Measurements from ENCODE around the gene CYB561.
"Not testable (repeated sequence)": the region's sequence is repeated elsewhere in the genome, so short reads cannot be mapped to it uniquely, and the experiment has no call there.

Gene CYB561

DNA sequence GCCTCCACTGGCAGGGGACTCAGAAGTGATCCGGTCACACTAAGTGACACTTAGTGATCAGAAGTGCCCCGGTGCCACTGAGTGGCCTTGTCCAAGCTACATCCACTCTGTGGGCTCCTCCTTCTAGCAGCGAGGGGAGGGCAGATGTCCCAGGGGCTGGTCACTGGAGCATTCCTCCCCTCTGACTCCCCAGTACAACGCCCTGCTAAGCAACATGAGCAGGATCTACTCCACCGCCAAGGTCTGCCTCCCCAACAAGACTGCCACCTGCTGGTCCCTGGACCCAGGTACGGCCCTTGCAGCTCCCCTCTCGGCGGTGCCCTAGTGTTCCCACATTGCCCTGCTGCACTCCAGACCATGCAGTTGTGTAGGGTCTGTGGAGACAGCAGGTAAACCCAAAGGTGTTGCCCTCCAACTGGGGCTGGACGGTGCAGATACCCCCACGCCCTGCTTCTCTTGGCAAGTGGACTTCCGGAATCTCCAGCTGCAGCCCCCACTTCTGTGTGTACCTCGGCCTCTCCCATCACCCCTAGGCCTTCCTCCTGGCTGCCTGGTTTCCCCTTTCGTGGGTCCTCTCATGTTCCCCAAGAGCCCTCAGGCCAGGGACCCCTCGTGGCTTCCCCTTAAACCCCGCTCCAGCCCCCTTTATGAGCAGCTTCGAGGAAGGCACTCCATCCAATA, 32.8 kb upstream of the CYB561 start:
- peak; percentile 4 to 53 (median 46) for DNase-seq

DNA sequence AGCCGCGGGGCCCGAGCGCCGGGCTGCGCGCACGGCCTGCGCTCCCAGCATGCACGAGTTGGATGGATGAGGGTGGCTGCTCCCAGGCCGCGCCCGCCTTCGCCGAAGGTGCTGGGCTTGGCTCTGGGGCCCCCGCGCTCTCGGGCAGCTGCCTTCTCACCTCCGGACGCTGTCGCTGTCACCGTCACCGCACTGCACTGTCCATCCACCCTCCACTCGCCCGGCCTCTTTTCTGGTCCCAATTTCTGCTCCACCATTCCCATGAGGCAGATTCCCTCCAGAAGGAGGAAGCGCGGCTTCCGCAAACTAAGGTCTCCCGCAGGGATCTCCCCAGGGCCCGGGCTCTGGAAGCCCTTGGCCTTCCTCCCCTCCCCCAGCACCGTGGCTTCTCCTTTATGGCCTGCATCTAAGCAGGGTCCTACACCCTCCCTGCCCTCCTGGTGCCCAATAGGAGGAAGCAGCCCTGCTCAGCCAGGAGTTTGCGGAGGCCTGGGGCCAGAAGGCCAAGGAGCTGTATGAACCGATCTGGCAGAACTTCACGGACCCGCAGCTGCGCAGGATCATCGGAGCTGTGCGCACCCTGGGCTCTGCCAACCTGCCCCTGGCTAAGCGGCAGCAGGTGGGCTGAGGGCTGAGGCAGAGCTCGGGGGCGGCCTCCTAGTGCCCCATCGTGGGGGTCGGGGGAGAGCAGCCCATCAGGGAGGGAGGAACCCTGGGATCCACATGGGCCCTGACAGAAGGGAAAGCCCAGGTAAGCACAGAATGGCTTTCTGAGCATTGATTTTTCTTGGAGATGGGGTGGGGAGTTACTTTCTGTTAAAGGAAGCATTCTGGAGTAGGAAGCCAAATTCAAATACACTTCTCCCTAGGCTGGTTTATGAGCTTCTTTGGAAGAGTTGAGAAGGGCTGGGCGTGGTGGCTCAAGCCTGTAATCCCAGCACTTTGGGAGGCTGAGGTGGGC, 31.7 kb upstream of the CYB561 start:
- peak; percentile 60 to 83 (median 80) for DNase-seq

DNA sequence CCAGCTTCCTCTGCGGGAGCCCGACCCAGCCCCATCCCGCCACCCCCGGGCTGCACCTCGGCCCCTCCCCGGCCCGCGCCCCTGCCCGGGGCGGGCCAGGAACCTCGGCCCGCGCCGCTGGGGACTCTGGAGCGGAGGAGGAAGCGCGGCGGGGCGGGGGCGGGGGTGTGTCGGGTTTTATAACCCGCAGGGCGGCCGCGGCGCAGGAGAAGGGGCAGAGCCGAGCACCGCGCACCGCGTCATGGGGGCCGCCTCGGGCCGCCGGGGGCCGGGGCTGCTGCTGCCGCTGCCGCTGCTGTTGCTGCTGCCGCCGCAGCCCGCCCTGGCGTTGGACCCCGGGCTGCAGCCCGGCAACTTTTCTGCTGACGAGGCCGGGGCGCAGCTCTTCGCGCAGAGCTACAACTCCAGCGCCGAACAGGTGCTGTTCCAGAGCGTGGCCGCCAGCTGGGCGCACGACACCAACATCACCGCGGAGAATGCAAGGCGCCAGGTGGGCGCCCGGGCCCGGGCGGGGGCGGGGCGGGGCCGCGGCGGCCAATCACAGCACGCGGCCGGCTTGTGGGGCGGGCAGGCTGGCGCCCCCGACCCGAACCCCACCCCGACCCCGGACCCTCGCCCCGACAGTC, 30.9 kb upstream of the CYB561 start, which contains the start of gene ACE:
TSS of gene ACE (plus strand) at position 208 of the 626 bp plus-strand sequence. CDS start at position 242, 34 bp downstream.
- peak; percentile 67 to 93 (median 84) for DNase-seq

DNA sequence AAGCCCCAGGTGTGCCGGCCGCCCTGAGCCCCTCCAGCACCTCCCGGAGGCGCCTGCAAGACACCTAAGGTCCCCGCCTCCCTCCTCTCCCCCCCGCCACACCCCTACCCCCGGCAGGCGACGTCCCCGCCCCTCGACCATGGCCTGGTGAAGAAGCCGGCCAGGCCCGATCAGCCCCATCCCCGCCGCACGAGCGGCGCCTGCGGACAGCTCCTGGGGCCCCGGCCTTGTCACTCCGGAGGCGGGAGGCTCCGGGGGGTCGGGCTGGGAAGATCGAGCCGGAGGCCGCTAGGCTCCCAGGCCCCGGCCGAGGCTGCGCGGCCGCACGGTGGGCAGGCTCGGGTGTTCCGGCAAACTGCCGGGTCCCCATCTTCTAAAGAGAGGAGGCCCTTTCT, 30.4 kb upstream of the CYB561 start:
- peak; percentile 44 to 86 (median 80) for DNase-seq

DNA sequence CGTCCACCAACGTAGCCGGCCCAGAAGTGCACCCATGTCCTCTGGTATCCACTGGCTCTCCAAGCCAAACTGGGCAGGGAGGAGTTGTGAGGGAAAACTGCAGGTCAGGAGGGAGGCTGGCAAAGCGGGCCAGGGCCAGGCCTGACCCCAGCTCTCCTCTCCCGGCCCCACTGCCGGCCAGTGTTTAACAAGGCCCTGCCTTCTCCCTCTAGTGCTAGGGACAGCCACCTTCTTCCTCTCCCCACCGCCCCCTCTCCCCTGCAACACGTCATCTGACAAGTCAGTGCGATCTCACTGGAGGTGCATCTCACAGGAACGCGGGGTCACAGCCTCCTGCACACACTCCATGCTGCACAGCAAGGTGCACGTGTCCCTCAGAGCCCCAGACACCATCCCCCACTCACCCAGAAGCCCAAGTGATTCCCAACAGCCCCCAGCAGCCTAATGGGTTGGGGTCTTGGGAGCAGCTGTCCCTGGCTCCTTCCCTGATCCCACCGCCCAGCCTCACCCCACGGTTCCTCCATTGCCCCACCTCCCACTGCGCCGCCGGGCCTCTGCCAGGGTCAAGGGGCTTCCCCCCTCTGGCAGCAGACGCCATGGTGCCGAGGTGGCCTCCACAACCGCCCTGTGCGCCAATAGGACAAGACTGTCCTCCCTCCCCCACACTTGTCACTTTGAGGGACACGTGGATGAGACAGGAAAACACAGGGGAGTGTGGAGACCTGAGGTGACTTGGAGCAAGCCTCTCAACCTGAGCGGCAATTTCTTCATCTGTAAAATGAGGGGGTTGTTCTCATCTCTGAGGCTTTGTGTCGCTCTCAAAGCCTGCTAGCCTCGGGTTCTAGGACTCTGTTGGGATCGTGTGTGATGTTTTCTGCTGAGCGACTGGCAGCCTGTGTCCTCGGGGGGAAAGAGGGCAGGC, 29.6 kb upstream of the CYB561 start:
- DNase-seq, result peak in 1 of 3 experiments; percentile 77

DNA sequence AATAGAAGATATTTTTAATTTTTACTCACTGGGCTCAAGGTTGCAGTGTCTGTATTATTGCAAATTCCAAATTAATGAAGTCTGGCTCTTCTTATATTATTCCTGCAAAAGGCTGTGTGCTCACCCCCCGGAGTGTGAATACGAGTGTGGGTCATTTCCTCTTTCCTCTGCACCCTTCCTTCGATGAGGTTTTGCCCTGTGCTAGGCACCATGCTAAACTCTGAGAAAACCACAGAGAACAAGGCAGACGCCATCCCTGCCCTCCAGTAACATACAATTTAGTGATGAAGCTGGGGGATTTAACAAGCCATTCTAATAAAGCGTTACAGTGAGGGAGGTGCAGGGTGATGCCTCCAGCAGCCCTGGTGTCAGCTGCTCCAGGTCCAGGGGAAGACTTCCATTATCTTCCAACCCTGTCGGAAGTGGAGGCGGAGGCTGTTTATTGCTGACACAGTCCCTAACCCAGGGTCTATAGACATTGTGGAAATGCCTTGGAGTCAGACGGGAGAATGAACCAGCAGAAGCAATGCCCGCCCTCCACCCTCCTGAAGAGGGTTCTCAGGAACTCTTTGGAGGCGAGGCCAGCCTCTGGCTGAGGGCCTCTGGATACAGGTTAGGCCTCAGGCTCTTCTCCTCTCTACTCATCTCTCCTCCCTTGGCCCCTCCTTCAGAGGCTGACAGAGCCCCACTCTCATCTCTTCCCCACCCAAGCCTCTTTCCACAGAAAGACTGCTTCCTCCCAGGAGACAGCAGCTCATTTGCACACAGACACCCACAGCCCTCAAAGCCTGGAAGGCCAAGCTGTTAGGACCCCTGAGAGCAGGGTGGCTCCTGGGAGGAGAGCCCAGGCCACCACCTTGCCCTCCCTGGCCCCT, 28.7 kb upstream of the CYB561 start:
- peak in 1 of 3 experiments; percentile 8 for DNase-seq

DNA sequence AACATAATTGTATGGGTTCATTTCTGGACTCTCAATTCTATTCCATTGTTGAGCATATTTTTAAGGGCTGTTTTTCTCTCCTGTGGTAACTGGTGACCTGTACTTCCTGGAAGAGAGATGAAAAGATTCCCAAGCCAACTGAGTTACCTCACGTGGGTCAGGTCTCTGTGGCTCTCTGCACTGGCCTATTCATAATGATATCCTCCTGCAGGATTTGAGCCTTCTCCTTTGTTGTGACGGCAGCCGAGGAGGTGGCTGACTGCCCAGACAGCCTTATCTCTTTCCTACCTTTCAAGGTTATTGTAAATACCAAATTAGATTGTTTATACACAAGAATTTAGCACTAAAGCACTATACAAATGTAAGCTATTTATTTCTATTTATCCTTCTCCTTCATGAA, 28.1 kb upstream of the CYB561 start:
- no peak for DNase-seq

DNA sequence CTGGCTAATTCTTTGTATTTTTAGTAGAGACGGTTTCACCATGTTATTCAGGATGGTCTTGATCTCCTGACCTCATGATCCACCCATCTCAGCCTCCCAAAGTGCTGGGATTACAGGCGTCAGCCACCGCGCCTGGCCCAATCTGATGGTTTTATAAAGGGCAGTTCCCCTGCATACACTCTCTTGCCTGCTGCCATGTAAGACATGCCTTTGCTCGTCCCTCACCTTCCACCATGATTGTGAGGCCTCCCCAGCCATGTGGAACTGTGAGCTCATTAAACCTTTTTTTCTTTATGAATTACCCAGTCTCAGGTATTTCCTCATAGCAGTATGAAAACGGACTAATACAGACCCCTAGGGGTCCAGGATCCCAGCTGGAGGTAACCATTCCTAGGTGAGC, 22.0 kb upstream of the CYB561 start:
- not testable (repeated sequence) for DNase-seq

DNA sequence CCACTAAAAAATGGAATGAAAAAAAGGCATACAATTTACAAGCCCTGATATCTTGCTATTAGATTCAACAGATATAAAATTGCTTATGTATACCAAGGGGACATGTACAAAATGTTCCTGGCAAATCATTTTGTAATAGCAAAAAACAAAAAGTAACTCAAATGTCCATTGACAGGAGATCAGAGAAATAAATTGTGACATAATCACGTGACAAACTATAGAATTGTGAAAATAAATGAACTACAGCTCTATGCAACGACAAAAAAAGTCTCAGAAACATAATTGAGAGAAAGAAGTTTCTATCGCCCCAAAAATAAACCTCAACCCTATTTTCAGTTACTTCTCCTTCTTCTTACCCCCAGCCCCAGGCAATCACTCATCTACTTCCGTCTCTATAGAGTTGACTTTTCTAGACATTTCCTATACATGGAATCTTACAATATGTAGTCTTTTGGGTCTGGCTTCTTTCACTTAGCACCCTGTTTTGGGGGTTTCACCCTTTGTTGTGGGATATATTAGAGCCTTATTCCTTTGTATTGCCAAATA, 18.7 kb upstream of the CYB561 start:
- DNase-seq, result no peak

DNA sequence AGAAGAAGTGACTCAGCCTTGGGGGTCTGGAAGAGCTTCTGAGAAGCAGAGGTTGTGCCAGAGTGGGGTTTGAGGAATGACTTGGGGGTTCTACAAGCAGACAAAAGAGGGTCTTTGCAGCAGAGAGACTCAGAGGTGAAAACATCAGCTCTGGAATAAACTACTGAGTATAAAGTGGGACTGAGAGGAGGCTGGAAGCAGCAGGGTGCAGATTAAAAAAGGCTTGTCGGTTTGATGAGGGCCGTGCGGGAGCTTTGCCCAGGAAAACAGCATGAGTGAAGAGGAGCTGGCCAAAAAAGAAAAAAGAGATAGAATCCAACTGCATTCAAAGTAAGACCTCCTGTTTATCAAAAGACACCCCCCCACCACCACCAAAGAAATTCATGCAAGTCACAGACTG, 17.7 kb upstream of the CYB561 start:
- no peak for DNase-seq

DNA sequence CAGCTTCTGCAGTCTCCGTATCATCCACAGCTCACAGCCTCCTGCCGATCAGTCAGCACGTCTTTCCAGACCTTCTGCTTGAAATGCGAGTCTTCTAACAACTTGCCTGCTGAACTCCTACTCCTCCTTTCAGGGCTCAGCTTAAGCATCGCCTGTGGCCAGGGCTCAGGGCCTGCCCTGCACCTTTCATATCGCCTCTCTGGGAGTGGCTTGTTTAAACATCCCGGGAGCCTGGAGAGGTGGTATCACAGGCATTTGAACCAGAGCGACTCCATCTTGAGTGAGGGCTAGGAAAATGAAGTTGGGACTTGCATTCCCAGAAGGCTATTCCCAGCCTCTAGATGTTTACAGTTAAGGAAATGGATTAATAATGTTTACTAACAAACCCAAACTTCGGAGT, 13.9 kb upstream of the CYB561 start:
- no peak for DNase-seq

DNA sequence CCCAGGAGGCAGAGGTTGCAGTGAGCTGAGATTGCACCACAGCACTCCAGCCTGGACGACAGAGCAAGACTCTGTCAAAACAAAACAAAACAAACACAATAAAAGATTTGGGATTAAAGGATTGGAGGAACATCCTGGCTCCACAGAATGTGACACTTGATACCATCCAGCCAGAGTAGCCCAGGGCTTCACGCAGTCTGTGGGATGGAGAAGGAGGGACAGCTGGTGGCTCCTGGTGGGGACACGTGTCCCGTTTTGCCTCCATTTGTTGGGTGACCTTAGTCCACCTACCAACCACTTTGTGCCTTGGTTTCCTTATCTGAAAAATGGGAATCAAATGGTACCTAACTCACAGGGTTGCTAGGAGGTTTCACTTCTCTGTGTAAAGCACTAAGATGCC, 12.4 kb upstream of the CYB561 start:
- no peak for DNase-seq

DNA sequence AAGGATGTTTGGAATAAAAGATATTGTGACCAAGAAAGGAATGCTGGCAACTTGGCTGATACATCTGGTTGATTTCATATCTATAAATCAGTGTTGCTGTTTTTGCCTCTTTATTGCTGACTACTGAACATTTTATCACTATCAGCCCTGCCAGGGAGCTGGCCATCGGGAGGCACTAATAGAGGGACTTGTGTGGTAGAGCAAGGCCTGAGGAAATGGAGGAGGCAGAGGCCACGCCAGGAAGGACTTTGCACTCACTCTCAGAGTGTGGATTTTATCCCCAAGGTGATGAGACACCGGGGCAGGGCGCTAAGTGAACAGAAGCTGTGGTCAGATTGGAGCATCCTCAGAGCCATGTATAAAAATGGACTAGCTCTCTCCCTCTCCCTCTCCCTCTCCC, 9.3 kb upstream of the CYB561 start:
- DNase-seq, result no peak

DNA sequence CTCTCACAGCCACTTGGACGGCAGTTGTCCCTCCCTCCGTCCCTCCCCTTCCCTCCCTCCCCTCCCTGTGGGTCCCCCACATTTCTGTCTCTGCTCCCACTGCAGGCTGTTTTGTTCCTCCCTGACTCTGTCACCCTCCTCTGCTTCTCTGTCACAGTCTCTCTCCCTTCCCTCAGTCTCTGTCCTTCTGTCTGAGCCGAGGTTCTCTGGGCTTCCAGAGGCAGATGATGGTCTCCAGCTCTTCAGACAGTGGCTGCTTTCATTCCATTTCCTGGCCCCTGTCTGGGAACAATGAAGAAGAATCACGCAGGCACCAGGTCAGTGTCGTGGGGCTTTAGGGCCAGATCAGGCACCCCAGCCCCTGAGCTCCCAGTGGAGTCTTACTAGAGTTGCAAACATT, 8.8 kb upstream of the CYB561 start:
- no peak for DNase-seq

DNA sequence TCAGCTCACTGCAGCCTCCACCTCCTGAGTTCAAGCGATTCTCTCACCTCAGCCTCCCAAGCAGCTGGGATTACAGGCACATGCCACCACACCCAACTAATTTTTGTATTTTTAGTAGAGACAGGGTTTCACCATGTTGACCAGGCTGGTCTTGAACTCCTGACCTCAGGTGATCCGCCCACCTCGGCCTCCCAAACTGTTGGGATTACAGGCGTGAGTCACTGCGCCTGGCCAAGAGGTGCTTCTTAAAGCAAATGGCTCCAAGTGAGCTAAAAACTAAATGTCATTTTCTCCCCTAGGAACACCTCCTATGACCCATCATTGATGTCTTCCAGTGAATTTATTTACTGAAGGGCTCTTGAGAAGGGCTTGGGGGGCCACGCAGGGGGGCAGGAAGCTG, 8.3 kb upstream of the CYB561 start:
- not testable (repeated sequence) for DNase-seq

DNA sequence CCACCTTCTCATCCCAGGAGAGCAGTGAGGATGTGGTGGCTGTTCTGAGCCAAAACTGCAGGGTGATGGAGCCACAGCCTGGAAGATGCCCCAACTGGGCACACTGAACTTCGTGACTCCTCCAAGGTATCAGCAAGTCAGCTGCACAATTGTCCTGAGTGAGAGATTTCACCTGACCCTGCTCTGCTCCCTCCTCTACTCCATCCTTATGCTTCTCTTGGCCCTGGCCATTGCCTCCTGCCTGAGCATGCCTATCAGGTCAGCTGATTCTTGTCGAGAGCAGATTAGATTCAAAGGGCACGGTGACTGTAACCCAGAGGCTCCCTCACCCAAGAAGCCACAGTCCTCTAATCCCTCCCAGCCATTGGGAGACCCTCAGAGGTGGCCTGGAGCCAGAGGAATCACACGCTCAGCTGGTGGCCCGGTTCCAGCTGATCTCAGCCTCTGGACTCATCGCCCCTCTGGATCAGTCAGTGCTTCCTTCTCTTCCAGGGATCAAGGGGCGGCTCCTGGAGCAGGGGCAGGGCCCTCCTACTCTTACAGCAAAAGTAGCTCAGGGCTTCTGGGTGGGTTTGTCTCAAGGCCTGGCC, 7.0 kb upstream of the CYB561 start:
- DNase-seq, result no peak

DNA sequence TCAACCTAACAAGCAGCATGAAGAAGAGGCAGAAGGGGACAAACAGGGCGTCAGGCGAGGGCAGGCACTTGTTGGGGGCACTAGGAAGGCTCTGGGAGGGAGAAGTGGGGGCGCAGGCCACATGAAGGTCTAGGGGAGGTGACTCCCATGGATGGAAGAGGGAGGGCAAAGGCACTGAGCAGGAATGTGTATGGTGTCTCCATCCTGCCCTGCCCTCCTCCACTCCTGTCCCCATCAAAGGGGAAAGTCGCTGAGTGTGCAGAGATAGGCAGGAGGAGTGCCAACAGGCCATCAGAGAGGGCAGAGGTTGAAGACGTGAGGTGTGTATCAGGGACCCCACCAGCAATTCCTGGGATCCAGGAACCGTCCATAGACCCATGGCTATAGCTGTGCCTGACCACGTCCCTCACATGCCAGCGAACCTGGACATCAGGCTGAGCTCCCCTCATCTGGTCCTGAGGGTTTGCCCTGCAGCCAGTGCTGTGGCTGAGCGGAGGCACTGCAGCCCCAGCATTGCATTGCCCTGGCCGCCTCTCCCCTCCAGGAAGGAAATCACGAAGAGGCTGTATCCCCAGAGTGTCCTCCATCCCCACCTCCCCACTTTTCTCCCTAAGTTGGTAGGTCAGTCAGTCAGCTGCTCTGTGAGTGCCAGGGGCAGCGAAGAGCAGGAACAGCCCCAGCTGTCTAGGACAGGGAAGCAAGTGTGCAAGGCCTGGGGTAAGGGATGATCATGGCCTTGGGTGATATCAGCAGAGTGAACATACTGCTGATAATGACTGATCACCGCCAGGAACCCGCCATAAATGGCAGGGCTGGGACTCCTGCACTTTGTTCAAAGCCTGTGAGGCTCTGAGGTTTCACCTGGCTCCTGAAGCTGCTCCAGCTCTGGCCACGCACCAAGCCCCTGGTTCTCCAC, 6.2 kb upstream of the CYB561 start:
- DNase-seq, result no peak

DNA sequence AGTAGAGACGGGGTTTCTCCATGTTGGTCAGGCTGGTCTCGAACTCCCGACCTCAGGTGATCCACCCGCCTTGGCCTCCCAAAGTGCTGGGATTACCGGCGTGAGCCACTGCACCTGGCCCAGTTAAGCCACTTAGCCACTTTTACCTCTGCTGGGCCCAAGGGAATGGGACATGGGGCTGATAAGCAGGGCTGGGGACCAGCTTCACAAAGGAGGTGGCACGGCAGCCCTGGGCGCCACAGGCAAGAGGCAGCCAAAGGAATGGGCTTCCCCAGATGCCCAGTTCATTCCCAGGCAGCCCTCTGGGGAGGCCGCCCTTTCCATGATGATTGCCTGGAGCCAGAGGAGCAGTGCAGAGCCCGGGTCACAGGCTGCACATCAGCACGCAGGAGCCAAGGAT, 5.0 kb upstream of the CYB561 start:
- DNase-seq, result no peak

DNA sequence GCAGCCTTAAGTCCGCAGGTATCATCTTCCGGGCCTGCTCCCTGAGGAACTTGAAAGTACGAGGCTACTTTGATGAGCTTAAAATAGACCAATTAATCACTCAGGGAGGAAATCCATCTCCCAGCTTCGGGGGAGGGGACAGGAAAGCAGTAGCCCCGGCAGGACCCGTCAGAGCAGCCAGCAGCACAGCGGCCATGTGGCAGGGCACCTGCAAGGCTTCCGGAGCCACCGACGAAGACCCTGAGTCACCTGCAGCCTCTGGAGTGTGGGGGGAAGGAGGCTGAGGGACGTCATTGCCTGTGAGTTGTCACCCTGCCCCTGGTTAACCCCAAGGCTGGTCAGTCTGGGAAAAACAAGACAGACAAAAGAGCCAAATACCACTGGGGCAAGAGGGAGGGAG, 4.4 kb upstream of the CYB561 start:
- peak in 2 of 3 experiments; percentile 15 to 30 for DNase-seq

DNA sequence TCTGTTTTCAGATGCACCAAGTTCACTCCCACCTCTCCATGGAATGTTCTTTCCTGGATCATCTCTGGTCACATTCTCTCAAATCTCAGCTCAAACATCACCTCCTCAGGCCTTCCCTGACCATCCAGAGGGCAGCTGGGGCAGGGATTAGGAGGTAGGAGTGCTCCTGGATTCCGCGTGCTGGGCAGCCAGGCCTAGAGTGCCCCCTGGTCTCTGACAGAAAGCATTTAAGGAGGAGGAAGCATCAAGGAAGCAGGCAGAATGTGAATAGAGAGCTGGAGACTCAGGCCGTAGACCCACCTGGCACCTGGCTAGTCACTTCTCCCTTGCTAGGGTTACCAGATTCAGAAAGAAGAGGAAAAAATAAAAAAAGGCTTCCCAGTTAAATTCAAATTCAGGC, 2.5 kb upstream of the CYB561 start:
- no peak for DNase-seq

Measured in NCI-H1417 (cell line).